Measurements from ENCODE around the gene CLIC1.

- TF ChIP-seq, protein P1, sequence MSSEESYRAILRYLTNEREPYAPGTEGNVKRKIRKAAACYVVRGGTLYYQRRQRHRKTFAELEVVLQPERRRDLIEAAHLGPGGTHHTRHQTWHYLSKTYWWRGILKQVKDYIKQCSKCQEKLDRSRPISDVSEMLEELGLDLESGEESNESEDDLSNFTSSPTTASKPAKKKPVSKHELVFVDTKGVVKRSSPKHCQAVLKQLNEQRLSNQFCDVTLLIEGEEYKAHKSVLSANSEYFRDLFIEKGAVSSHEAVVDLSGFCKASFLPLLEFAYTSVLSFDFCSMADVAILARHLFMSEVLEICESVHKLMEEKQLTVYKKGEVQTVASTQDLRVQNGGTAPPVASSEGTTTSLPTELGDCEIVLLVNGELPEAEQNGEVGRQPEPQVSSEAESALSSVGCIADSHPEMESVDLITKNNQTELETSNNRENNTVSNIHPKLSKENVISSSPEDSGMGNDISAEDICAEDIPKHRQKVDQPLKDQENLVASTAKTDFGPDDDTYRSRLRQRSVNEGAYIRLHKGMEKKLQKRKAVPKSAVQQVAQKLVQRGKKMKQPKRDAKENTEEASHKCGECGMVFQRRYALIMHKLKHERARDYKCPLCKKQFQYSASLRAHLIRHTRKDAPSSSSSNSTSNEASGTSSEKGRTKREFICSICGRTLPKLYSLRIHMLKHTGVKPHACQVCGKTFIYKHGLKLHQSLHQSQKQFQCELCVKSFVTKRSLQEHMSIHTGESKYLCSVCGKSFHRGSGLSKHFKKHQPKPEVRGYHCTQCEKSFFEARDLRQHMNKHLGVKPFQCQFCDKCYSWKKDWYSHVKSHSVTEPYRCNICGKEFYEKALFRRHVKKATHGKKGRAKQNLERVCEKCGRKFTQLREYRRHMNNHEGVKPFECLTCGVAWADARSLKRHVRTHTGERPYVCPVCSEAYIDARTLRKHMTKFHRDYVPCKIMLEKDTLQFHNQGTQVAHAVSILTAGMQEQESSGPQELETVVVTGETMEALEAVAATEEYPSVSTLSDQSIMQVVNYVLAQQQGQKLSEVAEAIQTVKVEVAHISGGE (tag by site-specific recombination; conservative IDR thresholded peaks at IDR 0.05; ENCODE audit: low read depth) = no peak
- TF ChIP-seq ATF2 (tag by site-specific recombination; IDR thresholded peaks at IDR 0.05; ENCODE audit: low read depth) (no peak), ZNF280D (tag by site-specific recombination; IDR thresholded peaks at IDR 0.05) (no peak), ZBTB21 (tag by site-specific recombination; IDR thresholded peaks at IDR 0.05) (no peak), ZNF670 (tag by site-specific recombination; IDR thresholded peaks at IDR 0.05; ENCODE audit: low read depth) (no peak), ZNF423 (tag by site-specific recombination; IDR thresholded peaks at IDR 0.05) (no peak), ZNF544 (tag by site-specific recombination; IDR thresholded peaks at IDR 0.05) (no peak), ZNF558 (tag by site-specific recombination; IDR thresholded peaks at IDR 0.05) (no peak), HOXD13 (CRISPR knock-in tag; IDR thresholded peaks at IDR 0.05; ENCODE audit: borderline replicate concordance) (no peak), SETDB1 (IDR thresholded peaks at IDR 0.05; ENCODE audit: insufficient read length, low read length) (no peak), ZIC2 (tag by site-specific recombination; IDR thresholded peaks at IDR 0.05) (no peak)
- TF ChIP-seq, protein P2, sequence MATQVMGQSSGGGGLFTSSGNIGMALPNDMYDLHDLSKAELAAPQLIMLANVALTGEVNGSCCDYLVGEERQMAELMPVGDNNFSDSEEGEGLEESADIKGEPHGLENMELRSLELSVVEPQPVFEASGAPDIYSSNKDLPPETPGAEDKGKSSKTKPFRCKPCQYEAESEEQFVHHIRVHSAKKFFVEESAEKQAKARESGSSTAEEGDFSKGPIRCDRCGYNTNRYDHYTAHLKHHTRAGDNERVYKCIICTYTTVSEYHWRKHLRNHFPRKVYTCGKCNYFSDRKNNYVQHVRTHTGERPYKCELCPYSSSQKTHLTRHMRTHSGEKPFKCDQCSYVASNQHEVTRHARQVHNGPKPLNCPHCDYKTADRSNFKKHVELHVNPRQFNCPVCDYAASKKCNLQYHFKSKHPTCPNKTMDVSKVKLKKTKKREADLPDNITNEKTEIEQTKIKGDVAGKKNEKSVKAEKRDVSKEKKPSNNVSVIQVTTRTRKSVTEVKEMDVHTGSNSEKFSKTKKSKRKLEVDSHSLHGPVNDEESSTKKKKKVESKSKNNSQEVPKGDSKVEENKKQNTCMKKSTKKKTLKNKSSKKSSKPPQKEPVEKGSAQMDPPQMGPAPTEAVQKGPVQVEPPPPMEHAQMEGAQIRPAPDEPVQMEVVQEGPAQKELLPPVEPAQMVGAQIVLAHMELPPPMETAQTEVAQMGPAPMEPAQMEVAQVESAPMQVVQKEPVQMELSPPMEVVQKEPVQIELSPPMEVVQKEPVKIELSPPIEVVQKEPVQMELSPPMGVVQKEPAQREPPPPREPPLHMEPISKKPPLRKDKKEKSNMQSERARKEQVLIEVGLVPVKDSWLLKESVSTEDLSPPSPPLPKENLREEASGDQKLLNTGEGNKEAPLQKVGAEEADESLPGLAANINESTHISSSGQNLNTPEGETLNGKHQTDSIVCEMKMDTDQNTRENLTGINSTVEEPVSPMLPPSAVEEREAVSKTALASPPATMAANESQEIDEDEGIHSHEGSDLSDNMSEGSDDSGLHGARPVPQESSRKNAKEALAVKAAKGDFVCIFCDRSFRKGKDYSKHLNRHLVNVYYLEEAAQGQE (tag by site-specific recombination; IDR thresholded peaks at IDR 0.05) = no peak
- TF ChIP-seq, protein P3, sequence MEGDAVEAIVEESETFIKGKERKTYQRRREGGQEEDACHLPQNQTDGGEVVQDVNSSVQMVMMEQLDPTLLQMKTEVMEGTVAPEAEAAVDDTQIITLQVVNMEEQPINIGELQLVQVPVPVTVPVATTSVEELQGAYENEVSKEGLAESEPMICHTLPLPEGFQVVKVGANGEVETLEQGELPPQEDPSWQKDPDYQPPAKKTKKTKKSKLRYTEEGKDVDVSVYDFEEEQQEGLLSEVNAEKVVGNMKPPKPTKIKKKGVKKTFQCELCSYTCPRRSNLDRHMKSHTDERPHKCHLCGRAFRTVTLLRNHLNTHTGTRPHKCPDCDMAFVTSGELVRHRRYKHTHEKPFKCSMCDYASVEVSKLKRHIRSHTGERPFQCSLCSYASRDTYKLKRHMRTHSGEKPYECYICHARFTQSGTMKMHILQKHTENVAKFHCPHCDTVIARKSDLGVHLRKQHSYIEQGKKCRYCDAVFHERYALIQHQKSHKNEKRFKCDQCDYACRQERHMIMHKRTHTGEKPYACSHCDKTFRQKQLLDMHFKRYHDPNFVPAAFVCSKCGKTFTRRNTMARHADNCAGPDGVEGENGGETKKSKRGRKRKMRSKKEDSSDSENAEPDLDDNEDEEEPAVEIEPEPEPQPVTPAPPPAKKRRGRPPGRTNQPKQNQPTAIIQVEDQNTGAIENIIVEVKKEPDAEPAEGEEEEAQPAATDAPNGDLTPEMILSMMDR (tag by site-specific recombination; IDR thresholded peaks at IDR 0.05) = no peak
Observed at GRCh38 chr6:31760790-31761189, 24.5 kb upstream of the CLIC1 start.

All from HEK293 (cell line).